NCI-H2227 treated with DMSO at 0.1 percent for 48 hours (cell line): Measurements from ENCODE around the gene ABHD4.
"Not testable (repeated sequence)": the region's sequence is repeated elsewhere in the genome, so short reads cannot be mapped to it uniquely, and the experiment has no call there.

Source experiments
- DNase-seq: peaks from one replicate; lab custom pipeline; 2025; lab: John Stamatoyannopoulos, UW

Gene ABHD4

GRCh38 chr14:22627506-22628263, 29.6 kb downstream of the ABHD4 start:
- no peak for DNase-seq

GRCh38 chr14:22629361-22629760, 31.3 kb downstream of the ABHD4 start:
- DNase-seq, result no peak

GRCh38 chr14:22630066-22630465, 32.0 kb downstream of the ABHD4 start:
- no peak for DNase-seq

GRCh38 chr14:22630486-22630885, 32.4 kb downstream of the ABHD4 start:
- DNase-seq, result no peak

- DNase-seq, result no peak
These were observed 36.3 kb downstream of the ABHD4 start for GRCh38 chr14:22634233-22634900.

GRCh38 chr14:22635980-22636379, 37.9 kb downstream of the ABHD4 start:
- DNase-seq, result not testable (repeated sequence)

GRCh38 chr14:22640192-22640591, 42.1 kb downstream of the ABHD4 start:
- no peak for DNase-seq

GRCh38 chr14:22641846-22642245, 43.7 kb downstream of the ABHD4 start:
- DNase-seq, result no peak

- DNase-seq, result no peak
These were observed 46.2 kb downstream of the ABHD4 start, which contains the start of gene OR6J1 for GRCh38 chr14:22644305-22644635. Gene OR6J1 (minus strand): TSS chr14:22644352. CDS start chr14:22634811, 9,541 bp downstream.

- DNase-seq, result no peak
These were observed 48.6 kb downstream of the ABHD4 start for GRCh38 chr14:22646570-22647254.

GRCh38 chr14:22648506-22648905, 50.4 kb downstream of the ABHD4 start:
- DNase-seq, result no peak

- DNase-seq, result no peak
These were observed 52.1 kb downstream of the ABHD4 start for GRCh38 chr14:22650046-22650739.

- DNase-seq, result no peak
These were observed 52.9 kb downstream of the ABHD4 start for GRCh38 chr14:22650960-22651521.

GRCh38 chr14:22651586-22651985, 53.5 kb downstream of the ABHD4 start:
- DNase-seq, result no peak

GRCh38 chr14:22653012-22653621, 55.0 kb downstream of the ABHD4 start:
- DNase-seq, result peak; percentile 30

- DNase-seq, result no peak
These were observed 58.1 kb downstream of the ABHD4 start for GRCh38 chr14:22656226-22656625.

- no peak for DNase-seq
These were observed 59.0 kb downstream of the ABHD4 start for GRCh38 chr14:22656945-22657731.

GRCh38 chr14:22657861-22658260, 59.8 kb downstream of the ABHD4 start:
- DNase-seq, result no peak

- no peak for DNase-seq
These were observed 60.8 kb downstream of the ABHD4 start for GRCh38 chr14:22658946-22659345.

- no peak for DNase-seq
These were observed 62.6 kb downstream of the ABHD4 start for GRCh38 chr14:22660654-22661053.
